Stimulated activated CD8-positive, alpha-beta memory T cell treated with anti-CD3 and anti-CD28 coated beads, Interleukin-12 subunit alpha, Interleukin-12 subunit beta, amount 100 ng/mL, for 24 hours (primary cell): Measurements from ENCODE around the gene PTGDS.

ENCODE experiments used
- DNase-seq: peaks from one replicate; pipeline ENCODE4 v3.0.0-alpha.2; 2020; ENCODE audit errors: extremely low read depth

The PTGDS gene

GRCh38 chr9:136945333-136946227 is 31.7 kb upstream of the PTGDS start:
- no peak for DNase-seq

GRCh38 chr9:136946228-136947027 is 30.9 kb upstream of the PTGDS start:
- DNase-seq = no peak

GRCh38 chr9:136947028-136947891 is 30.0 kb upstream of the PTGDS start:
- DNase-seq = no peak

- no peak for DNase-seq
Measured at GRCh38 chr9:136947955-136948510, 29.3 kb upstream of the PTGDS start.

GRCh38 chr9:136949239-136949816 is 28.0 kb upstream of the PTGDS start:
- no peak for DNase-seq

- peak; percentile 92 for DNase-seq
Measured at GRCh38 chr9:136949817-136950655, 27.3 kb upstream of the PTGDS start.

- DNase-seq = no peak
Measured at GRCh38 chr9:136950656-136951276, 26.5 kb upstream of the PTGDS start.

- no peak for DNase-seq
Measured at GRCh38 chr9:136951541-136952320, 25.6 kb upstream of the PTGDS start, which contains the start of gene LCN12. Gene LCN12 (plus strand): TSS chr9:136952273. CDS start chr9:136952328, 55 bp downstream.

- DNase-seq = no peak
Measured at GRCh38 chr9:136952321-136952850, 24.9 kb upstream of the PTGDS start.

- no peak for DNase-seq
Measured at GRCh38 chr9:136952876-136953770, 24.2 kb upstream of the PTGDS start.

- no peak for DNase-seq
Measured at GRCh38 chr9:136953771-136954269, 23.5 kb upstream of the PTGDS start.

- no peak for DNase-seq
Measured at GRCh38 chr9:136954270-136955083, 22.8 kb upstream of the PTGDS start.

- no peak for DNase-seq
Measured at GRCh38 chr9:136955202-136955942, 21.9 kb upstream of the PTGDS start.

GRCh38 chr9:136955943-136956335 is 21.4 kb upstream of the PTGDS start:
- DNase-seq = no peak

- no peak for DNase-seq
Measured at GRCh38 chr9:136956604-136957003, 20.7 kb upstream of the PTGDS start.

GRCh38 chr9:136957461-136957860 is 19.8 kb upstream of the PTGDS start:
- no peak for DNase-seq
